HCT116 (cell line): Measurements from ENCODE around the gene STARD7. TPM values are rescaled to one million over a fixed set of nuclear protein-coding genes. Genes with fewer than 3 reads are reported as not detected.

Experiments used
- ATAC-seq: fragments of 200-7000 bp; cut with Tn5 transposase; 2 replicates; pipeline ENCODE4 v1.9.1; 2020; ENCODE audit warnings: mild to moderate bottlenecking, moderate library complexity
- BruUV-seq: library from RNA; stranded (reverse); fragments of 400-500 nt; replicated peaks from 2 replicates; lab custom pipeline; 2021; lab: Mats Ljungman, UMichigan
- CTCF ChIA-PET: fragments of 300-600 bp; sonication (Branson Sonifier 250); formaldehyde crosslinking; loops from one replicate; lab custom pipeline; 2021; ENCODE audit warnings: antibody characterized with exemption; lab: Charles Lee
- POLR2A ChIA-PET: fragments of 300-600, 350-600 bp; sonication (Branson Sonifier 250); formaldehyde crosslinking; loops from one replicate; lab custom pipeline; 2021; ENCODE audit warnings: antibody characterized with exemption; lab: Charles Lee
- RAD21 ChIA-PET, 2 experiments: fragments of 300-600 bp; sonication (Branson Sonifier 250); formaldehyde crosslinking; loops; one replicate each; lab custom pipeline; 2023; ENCODE audit warnings: low total read pairs in 2 of 2; ENCODE audit not compliant: uncharacterized antibody in 2 of 2, unreplicated experiment in 2 of 2, low non-redundant PET in 1 of 2; lab: Charles Lee
- DNase-seq: peaks from one replicate; pipeline ENCODE4 v3.0.0-alpha.2; 2010; ENCODE audit warnings: low read depth, low spot score
- H2AFZ ChIP-seq: fragments of 200-600 bp; shearing (Covaris generic), sonication (generic); 2 replicates; pipeline ENCODE4 v1.6.1; 2017; ENCODE audit warnings: low read depth, mixed run types, mixed read lengths, antibody characterized with exemption, low read length; ENCODE audit not compliant: poor library complexity, severe bottlenecking
- H3K27ac ChIP-seq: 2 replicates; pipeline ENCODE4 v1.5.1; 2012; ENCODE audit warnings: low read depth, low read length
- H3K27me3 ChIP-seq: fragments of 200-600 bp; sonication (generic); 2 replicates; pipeline ENCODE4 v1.6.1; 2016; ENCODE audit warnings: mixed run types, low read length, mixed read lengths; ENCODE audit not compliant: insufficient read depth
- H3K36me3 ChIP-seq, 2 experiments: fragments of 200-500 bp in 1 of 2; fragments of 200-600 bp in 1 of 2; sonication (Bioruptor generic) in 1 of 2; sonication (generic) in 1 of 2; 2 replicates each; pipeline versions ENCODE4 v1.5.1 to v1.6.1; 2014 to 2016; ENCODE audit warnings: low read length in 2 of 2, inconsistent platforms in 1 of 2, mixed read lengths in 1 of 2, mixed run types in 1 of 2; ENCODE audit not compliant: insufficient read depth in 2 of 2, control insufficient read depth in 1 of 2
- H3K4me1 ChIP-seq, 2 experiments: fragments of 200-600 bp in 1 of 2; sonication (generic) in 1 of 2; 2 replicates each; pipeline versions ENCODE4 v1.5.1 to v1.6.1; 2012 to 2017; ENCODE audit warnings: low read length in 2 of 2, inconsistent platforms in 1 of 2, mild to moderate bottlenecking in 1 of 2, mixed read lengths in 1 of 2, mixed run types in 1 of 2, moderate library complexity in 1 of 2; ENCODE audit not compliant: insufficient read depth in 2 of 2, control insufficient read depth in 1 of 2
- H3K4me2 ChIP-seq: fragments of 200-600 bp; sonication (generic); 2 replicates; pipeline ENCODE4 v1.6.1; 2017; ENCODE audit warnings: mixed run types, low read length, mixed read lengths
- H3K4me3 ChIP-seq, 2 experiments: fragments of 200-600 bp in 1 of 2; sonication (generic) in 1 of 2; replicated peaks in 1 of 2; 2 replicates each; pipeline ENCODE4 v1.5.1; 2011 to 2016; ENCODE audit warnings: low read length in 2 of 2, control low read depth in 1 of 2, low read depth in 1 of 2, mild to moderate bottlenecking in 1 of 2, mixed read lengths in 1 of 2, mixed run types in 1 of 2
- H3K79me2 ChIP-seq: fragments of 200-600 bp; sonication (generic); 2 replicates; pipeline ENCODE4 v1.6.1; 2017; ENCODE audit warnings: mild to moderate bottlenecking, mixed run types, low read length, moderate library complexity, mixed read lengths; ENCODE audit not compliant: insufficient read depth
- H3K9ac ChIP-seq: fragments of 200-600 bp; sonication (generic); 2 replicates; pipeline ENCODE4 v1.6.1; 2016; ENCODE audit warnings: low read length, mixed read lengths
- H3K9me2 ChIP-seq: fragments of 200-600 bp; sonication (generic), shearing (Covaris generic); 2 replicates; pipeline ENCODE4 v1.6.1; 2017; ENCODE audit warnings: mixed run types, mild to moderate bottlenecking, moderate library complexity; ENCODE audit not compliant: insufficient read depth
- H3K9me3 ChIP-seq, 2 experiments: fragments of 200-500 bp in 1 of 2; fragments of 200-600 bp in 1 of 2; sonication (Bioruptor generic) in 1 of 2; sonication (generic) in 1 of 2; 2 replicates each; pipeline ENCODE4 v1.6.1; 2014 to 2017; ENCODE audit warnings: low read length in 2 of 2, mixed read lengths in 2 of 2, inconsistent platforms in 1 of 2, low read depth in 1 of 2, mild to moderate bottlenecking in 1 of 2, mixed run types in 1 of 2, moderate library complexity in 1 of 2; ENCODE audit not compliant: control insufficient read depth in 1 of 2, insufficient read depth in 1 of 2
- H4K20me1 ChIP-seq: fragments of 200-600 bp; sonication (generic), shearing (Covaris generic); 2 replicates; pipeline ENCODE4 v1.6.1; 2017; ENCODE audit warnings: mixed run types, mild to moderate bottlenecking, moderate library complexity; ENCODE audit not compliant: insufficient read depth
- ELF1 ChIP-seq: IDR thresholded peaks from 2 replicates; pipeline ENCODE4 v1.6.1; 2012; ENCODE audit warnings: low read depth, borderline replicate concordance
- EZH2 ChIP-seq: fragments of 200-600 bp; sonication (generic); IDR thresholded peaks from 2 replicates; pipeline ENCODE4 v1.6.1; 2017; ENCODE audit warnings: antibody characterized with exemption, mixed run types
- FOSL1 ChIP-seq: IDR thresholded peaks from 2 replicates; pipeline ENCODE4 v1.6.1; 2012; ENCODE audit warnings: low read depth
- JUND ChIP-seq: IDR thresholded peaks from 2 replicates; pipeline ENCODE4 v1.6.1; 2012
- POLR2AphosphoS5 ChIP-seq: IDR thresholded peaks from 2 replicates; pipeline ENCODE4 v1.6.1; 2011; ENCODE audit warnings: mild to moderate bottlenecking, low read depth, low read length, moderate library complexity
- RAD21 ChIP-seq: IDR thresholded peaks from 2 replicates; pipeline ENCODE4 v1.6.1; 2012; ENCODE audit warnings: low read depth, mild to moderate bottlenecking
- SIN3A ChIP-seq: IDR thresholded peaks from 2 replicates; pipeline ENCODE4 v1.6.1; 2012; ENCODE audit warnings: low read depth
- SP1 ChIP-seq: IDR thresholded peaks from 2 replicates; pipeline ENCODE4 v1.6.1; 2012; ENCODE audit warnings: low read depth
- SRF ChIP-seq: IDR thresholded peaks from 2 replicates; pipeline ENCODE4 v1.6.1; 2012; ENCODE audit warnings: low read depth
- YY1 ChIP-seq: IDR thresholded peaks from 2 replicates; pipeline ENCODE4 v1.6.1; 2011; ENCODE audit warnings: low read length, low read depth, moderate library complexity, mild to moderate bottlenecking; ENCODE audit not compliant: insufficient replicate concordance; ENCODE audit errors: extremely low read depth
- ZFX ChIP-seq: fragments of 450-650 bp; IDR thresholded peaks from 2 replicates; pipeline ENCODE4 v1.6.1; 2017
- intact Hi-C: fragments of 100-400 bp; cut with micrococcal nuclease; formaldehyde crosslinking; loops from 2 replicates; pipeline ENCODE4 v1.10.0; 2022
- total RNA-seq: library from RNA; stranded (reverse); gene quantifications from one replicate; pipeline ENCODE4 v1.2.1, GENCODE V29; 2021; ENCODE audit not compliant: unreplicated experiment
- TF ChIP-seq, protein P1 (sequence below), 3 experiments: fragments of 200-600 bp in 1 of 3; sonication (generic) in 1 of 3; IDR thresholded peaks in 2 of 3; conservative IDR thresholded peaks in 1 of 3; 2 replicates each; pipeline ENCODE4 v1.5.1; 2012 to 2017; ENCODE audit warnings: low read depth in 2 of 3, low read length in 2 of 3, antibody characterized with exemption in 1 of 3, borderline replicate concordance in 1 of 3, control low read depth in 1 of 3, mild to moderate bottlenecking in 1 of 3, mixed read lengths in 1 of 3, mixed run types in 1 of 3, moderate library complexity in 1 of 3; ENCODE audit not compliant: insufficient read depth in 1 of 3
- TF ChIP-seq, protein P2 (sequence below): IDR thresholded peaks from 2 replicates; pipeline ENCODE4 v1.6.1; 2012; ENCODE audit warnings: low read depth
- TF ChIP-seq, protein P3 (sequence below): IDR thresholded peaks from 2 replicates; pipeline ENCODE4 v1.6.1; 2011; ENCODE audit warnings: mild to moderate bottlenecking, low read length, moderate library complexity; ENCODE audit not compliant: insufficient replicate concordance; ENCODE audit errors: extremely low read depth

The STARD7 gene
- total RNA-seq, 1 experiment from 2014 or later, result 160 TPM

DNA sequence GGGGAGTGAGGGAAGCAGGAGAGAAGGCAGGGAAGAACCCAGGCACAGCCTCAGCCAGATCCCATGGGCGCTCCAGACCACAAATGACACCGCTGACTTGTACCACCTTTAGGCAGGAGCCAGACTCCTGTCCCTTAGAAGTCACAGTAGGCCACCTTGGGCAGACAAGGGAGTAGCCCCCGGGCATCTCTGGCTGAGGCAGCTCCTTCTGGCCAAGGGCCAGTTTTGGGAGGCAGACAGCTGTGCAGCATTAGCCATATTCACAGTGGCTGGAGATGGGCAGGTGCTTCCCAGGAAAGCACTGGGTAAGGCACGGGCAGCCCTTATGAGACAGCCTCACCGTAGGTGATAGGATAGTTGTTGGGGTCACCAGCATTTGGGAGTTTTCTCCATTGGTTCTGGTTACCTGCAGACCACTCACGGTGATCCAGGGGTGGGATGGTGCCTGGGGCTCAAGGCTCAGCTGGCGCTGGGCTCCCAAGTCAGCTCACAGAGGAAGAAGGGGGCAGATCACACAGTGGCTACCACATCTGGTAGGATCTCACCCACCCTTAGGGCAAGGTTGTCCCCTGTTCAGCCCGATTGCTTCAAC is 72.4 kb downstream of the STARD7 start:
- Histone ChIP-seq H3K4me3 (no peak overlapping the region), H3K36me3 (no peaks in the 10 kb centered on the region), H3K79me2 (no peaks in the 10 kb centered on the region), H3K4me2 (no peak overlapping the region), H2AFZ (no peak overlapping the region), H3K27me3 (no peaks in the 10 kb centered on the region), H3K27ac (no peak overlapping the region), H4K20me1 (no peaks in the 10 kb centered on the region), H3K9me3 (no peaks in the 10 kb centered on the region), H3K9ac (no peak overlapping the region), H3K4me1 (peaks cover 4 to 15% of the 10 kb centered on the region in 2 experiments; a peak in 3 of 4 replicates), H3K9me2 (no peaks in the 10 kb centered on the region)
- no TSS peak for BruUV-seq
- TF ChIP-seq POLR2AphosphoS5, result no peak
- TF ChIP-seq, protein P1, sequence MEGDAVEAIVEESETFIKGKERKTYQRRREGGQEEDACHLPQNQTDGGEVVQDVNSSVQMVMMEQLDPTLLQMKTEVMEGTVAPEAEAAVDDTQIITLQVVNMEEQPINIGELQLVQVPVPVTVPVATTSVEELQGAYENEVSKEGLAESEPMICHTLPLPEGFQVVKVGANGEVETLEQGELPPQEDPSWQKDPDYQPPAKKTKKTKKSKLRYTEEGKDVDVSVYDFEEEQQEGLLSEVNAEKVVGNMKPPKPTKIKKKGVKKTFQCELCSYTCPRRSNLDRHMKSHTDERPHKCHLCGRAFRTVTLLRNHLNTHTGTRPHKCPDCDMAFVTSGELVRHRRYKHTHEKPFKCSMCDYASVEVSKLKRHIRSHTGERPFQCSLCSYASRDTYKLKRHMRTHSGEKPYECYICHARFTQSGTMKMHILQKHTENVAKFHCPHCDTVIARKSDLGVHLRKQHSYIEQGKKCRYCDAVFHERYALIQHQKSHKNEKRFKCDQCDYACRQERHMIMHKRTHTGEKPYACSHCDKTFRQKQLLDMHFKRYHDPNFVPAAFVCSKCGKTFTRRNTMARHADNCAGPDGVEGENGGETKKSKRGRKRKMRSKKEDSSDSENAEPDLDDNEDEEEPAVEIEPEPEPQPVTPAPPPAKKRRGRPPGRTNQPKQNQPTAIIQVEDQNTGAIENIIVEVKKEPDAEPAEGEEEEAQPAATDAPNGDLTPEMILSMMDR (IDR thresholded peaks at IDR 0.05 in 2 of 3, conservative IDR thresholded peaks at IDR 0.05 in 1 of 3; ENCODE audit: borderline replicate concordance in 1 of 3, insufficient read depth in 1 of 3, low read depth in 2 of 3, low read length in 2 of 3), result no peak
- TF ChIP-seq JUND, result no peak
- no peak for TF ChIP-seq RAD21
- no peak for TF ChIP-seq EZH2
- no peak for TF ChIP-seq SRF
- TF ChIP-seq ELF1, result no peak
- TF ChIP-seq YY1, result no peak
- TF ChIP-seq, protein P2, sequence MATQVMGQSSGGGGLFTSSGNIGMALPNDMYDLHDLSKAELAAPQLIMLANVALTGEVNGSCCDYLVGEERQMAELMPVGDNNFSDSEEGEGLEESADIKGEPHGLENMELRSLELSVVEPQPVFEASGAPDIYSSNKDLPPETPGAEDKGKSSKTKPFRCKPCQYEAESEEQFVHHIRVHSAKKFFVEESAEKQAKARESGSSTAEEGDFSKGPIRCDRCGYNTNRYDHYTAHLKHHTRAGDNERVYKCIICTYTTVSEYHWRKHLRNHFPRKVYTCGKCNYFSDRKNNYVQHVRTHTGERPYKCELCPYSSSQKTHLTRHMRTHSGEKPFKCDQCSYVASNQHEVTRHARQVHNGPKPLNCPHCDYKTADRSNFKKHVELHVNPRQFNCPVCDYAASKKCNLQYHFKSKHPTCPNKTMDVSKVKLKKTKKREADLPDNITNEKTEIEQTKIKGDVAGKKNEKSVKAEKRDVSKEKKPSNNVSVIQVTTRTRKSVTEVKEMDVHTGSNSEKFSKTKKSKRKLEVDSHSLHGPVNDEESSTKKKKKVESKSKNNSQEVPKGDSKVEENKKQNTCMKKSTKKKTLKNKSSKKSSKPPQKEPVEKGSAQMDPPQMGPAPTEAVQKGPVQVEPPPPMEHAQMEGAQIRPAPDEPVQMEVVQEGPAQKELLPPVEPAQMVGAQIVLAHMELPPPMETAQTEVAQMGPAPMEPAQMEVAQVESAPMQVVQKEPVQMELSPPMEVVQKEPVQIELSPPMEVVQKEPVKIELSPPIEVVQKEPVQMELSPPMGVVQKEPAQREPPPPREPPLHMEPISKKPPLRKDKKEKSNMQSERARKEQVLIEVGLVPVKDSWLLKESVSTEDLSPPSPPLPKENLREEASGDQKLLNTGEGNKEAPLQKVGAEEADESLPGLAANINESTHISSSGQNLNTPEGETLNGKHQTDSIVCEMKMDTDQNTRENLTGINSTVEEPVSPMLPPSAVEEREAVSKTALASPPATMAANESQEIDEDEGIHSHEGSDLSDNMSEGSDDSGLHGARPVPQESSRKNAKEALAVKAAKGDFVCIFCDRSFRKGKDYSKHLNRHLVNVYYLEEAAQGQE, result no peak
- no peak for TF ChIP-seq SIN3A
- TF ChIP-seq ZFX, result no peak
- TF ChIP-seq SP1, result no peak
- TF ChIP-seq, protein P3, sequence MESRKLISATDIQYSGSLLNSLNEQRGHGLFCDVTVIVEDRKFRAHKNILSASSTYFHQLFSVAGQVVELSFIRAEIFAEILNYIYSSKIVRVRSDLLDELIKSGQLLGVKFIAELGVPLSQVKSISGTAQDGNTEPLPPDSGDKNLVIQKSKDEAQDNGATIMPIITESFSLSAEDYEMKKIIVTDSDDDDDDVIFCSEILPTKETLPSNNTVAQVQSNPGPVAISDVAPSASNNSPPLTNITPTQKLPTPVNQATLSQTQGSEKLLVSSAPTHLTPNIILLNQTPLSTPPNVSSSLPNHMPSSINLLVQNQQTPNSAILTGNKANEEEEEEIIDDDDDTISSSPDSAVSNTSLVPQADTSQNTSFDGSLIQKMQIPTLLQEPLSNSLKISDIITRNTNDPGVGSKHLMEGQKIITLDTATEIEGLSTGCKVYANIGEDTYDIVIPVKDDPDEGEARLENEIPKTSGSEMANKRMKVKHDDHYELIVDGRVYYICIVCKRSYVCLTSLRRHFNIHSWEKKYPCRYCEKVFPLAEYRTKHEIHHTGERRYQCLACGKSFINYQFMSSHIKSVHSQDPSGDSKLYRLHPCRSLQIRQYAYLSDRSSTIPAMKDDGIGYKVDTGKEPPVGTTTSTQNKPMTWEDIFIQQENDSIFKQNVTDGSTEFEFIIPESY, result no peak
- TF ChIP-seq FOSL1, result no peak
- RAD21 ChIA-PET, result no interaction called here
- POLR2A ChIA-PET, result no interaction called here
- intact Hi-C loops, result no loop called here
- ATAC-seq (no peak), DNase-seq (no peak)
- CTCF ChIA-PET, result interaction anchor here (0.9 kb wide), 1 partner anchor 38 kb away, joined by 4 read pairs; no protein-coding TSS in a partner anchor
